Adrenal gland (tissue), 5 donors: ENCODE results near the gene SYNE1.

ENCODE experiments used
- POLR2A ChIP-seq, 2 donors: fragments of 450-650 bp; IDR thresholded peaks; one replicate each; pipeline ENCODE4 v1.6.1; 2017; ENCODE audit warnings: antibody characterized with exemption in 2 of 2, mild to moderate bottlenecking in 2 of 2, moderate library complexity in 1 of 2
- TF ChIP-seq, protein P1 (sequence below), 6 experiments: fragments of 450-650 bp in 4 of 6; fragments of 200-600 bp in 2 of 6; sonication (generic) in 1 of 6; IDR thresholded peaks; 1 replicate in 5 of 6; 2 replicates in 1 of 6; pipeline versions ENCODE4 v1.5.1 to v1.8.0; 2016 to 2021; ENCODE audit warnings: antibody characterized with exemption in 6 of 6, mild to moderate bottlenecking in 2 of 6, moderate library complexity in 1 of 6
- donor health status: DM: no; HTN: no; CAD: no.

DNA sequence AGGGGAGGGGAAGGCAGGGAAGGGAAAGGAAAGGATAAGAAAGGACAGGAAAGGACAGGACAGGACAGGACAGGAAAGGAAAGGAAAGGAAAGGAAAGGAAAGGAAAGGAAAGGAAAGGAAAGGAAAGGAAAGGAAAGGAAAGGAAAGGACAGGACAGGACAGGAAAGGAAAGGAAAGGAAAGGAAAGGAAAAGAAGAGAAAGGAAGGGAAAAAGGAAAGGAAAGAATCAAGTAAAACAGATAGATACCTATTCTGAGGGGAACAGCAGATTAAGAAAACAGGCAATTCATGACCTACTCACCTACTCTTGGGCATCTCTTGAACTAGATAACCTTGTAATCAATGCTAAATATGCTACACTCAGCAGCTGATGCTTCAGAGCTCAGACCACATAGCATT, 265.4 kb downstream of the SYNE1 start:
- TF ChIP-seq, protein P1, sequence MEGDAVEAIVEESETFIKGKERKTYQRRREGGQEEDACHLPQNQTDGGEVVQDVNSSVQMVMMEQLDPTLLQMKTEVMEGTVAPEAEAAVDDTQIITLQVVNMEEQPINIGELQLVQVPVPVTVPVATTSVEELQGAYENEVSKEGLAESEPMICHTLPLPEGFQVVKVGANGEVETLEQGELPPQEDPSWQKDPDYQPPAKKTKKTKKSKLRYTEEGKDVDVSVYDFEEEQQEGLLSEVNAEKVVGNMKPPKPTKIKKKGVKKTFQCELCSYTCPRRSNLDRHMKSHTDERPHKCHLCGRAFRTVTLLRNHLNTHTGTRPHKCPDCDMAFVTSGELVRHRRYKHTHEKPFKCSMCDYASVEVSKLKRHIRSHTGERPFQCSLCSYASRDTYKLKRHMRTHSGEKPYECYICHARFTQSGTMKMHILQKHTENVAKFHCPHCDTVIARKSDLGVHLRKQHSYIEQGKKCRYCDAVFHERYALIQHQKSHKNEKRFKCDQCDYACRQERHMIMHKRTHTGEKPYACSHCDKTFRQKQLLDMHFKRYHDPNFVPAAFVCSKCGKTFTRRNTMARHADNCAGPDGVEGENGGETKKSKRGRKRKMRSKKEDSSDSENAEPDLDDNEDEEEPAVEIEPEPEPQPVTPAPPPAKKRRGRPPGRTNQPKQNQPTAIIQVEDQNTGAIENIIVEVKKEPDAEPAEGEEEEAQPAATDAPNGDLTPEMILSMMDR (IDR thresholded peaks at IDR 0.05), result no peak
- TF ChIP-seq POLR2A (IDR thresholded peaks at IDR 0.05), result no peak
